GM18867 (cell line): ENCODE measurements around the gene NELFA.

Source experiments
- ATAC-seq: cut with Tn5 transposase; IDR thresholded peaks from one replicate; pipeline ENCODE4 v1.9.1; 2021; ENCODE audit warnings: mild to moderate bottlenecking, moderate library complexity; ENCODE audit not compliant: unreplicated experiment

NELFA gene

GRCh38 chr4:1968686-1969295 lies 40.0 kb downstream of the NELFA start:
- no peak for ATAC-seq

GRCh38 chr4:1967512-1968149 lies 41.1 kb downstream of the NELFA start:
- ATAC-seq, result no peak

- no peak for ATAC-seq
Measured at GRCh38 chr4:1964971-1965370, 43.8 kb downstream of the NELFA start.

DNA sequence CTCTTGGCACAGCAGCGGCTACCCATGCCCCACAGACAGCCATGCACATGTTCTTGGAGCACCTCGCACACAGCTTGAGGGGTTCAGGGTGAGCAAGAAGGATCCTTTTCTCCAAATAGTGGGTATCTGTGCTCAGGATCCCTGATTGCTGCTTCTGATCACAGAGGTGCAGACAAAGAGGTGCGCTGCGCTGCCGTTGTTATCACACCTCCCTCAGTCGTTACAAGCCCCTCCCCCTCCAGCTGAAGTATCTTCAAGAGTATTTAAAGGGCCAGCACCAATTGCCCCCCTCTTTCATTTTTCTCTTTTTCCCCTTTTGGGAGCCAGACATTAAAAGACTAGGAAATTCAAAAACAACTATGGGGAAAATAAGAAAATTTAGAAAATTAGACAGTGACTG lies 44.3 kb downstream of the NELFA start:
- no peak for ATAC-seq

- no peak for ATAC-seq
Measured at GRCh38 chr4:1962980-1963379, 45.8 kb downstream of the NELFA start.

DNA sequence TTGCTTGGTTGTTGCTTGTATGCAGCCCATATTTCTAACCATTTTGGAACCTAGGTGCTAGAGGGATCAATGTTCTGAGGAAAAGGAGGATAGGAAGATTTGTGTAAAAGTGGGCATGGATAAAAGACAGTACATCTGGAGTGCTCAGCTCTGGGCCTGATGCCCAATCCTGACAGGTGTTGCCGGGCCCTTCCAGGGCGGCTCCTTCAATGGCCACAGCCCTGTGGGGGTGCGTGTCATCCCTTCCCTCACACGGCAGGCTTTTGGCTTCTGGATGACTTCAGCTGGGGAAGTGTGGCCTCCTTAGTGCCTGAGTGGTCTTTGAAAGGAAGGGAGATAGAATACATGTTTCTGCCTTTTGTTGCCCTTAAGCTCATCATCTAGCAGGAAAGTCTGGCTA lies 47.2 kb downstream of the NELFA start:
- ATAC-seq, result no peak

DNA sequence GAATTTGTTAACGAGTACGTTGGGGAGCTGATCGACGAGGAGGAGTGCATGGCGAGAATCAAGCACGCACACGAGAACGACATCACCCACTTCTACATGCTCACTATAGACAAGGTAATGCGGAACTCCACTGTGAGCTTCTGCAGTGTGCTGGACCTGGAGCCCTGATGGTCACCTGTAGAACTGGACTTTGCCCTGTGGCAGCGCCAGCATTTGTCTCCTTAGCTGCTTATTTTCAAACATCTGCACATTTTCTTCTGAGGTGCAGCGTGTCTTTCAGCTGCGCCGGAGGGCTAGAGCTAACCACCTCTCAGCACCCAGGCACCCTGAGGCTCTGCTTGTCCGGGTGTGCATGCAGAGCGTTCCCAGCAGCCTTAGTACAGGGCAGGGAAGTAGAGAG lies 47.7 kb downstream of the NELFA start:
- ATAC-seq, result no peak

DNA sequence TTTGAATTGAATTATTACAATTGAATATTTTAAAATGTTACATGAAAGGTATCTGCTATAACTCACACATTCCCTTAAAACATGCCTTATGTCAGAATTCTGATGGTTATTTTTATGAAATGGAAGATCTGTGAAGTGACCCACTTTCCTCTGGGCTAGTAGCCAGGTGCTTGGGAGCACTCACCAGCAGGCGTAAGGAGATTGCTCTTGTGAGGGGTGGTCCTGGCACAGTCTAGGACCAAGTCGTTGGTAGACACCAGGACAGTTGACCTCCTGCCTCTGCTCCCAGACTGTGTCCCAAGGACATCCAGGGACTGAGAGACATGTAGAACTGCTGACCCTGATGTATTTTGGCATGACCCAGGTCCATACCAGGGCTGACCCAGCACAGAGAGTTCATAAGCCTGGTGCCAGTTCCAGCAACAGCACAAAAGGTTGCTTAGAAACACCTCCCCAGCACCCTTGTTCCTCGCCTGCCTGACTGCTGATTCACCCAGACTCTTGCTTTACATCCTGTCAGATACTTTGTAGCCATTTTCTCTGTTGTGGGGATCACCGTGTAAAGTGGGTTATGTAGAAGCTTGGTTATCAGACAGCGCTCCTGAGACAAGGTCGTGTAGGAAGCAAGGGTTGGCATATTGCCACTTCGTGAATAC lies 48.5 kb downstream of the NELFA start:
- no peak for ATAC-seq

DNA sequence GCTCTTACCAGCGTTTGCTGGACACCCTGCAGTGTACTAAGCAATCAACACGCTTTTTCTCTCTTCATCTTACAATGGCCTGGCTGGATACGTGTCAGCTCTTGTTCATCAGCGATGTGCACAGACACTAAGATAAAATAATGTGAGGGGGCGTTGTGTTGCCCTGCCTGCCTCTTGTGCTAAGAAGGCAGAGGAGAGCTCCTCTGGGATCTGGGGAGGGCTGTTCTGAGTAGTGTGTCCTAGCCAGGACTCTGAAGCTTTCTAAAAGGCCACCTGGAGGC lies 49.7 kb downstream of the NELFA start:
- ATAC-seq, result no peak

GRCh38 chr4:1958276-1959103 lies 50.3 kb downstream of the NELFA start:
- no peak for ATAC-seq

- no peak for ATAC-seq
Measured at GRCh38 chr4:1956631-1957030, 52.1 kb downstream of the NELFA start.

DNA sequence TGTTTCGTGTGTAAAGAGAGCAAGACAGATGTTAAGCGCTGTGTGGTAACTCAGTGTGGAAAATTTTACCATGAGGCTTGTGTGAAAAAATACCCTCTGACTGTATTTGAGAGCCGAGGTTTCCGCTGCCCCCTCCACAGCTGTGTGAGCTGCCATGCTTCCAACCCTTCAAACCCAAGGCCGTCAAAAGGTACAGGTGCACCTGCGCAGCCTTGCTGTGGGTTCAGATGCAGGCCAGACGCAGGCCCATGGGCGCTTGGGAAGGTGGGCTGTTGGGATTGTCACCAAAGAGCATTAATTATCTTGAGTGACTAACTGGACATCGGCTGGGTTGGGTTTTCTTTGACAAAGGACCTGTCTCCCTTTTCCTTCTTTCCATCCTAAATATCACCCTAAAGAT lies 55.4 kb downstream of the NELFA start:
- ATAC-seq, result no peak

DNA sequence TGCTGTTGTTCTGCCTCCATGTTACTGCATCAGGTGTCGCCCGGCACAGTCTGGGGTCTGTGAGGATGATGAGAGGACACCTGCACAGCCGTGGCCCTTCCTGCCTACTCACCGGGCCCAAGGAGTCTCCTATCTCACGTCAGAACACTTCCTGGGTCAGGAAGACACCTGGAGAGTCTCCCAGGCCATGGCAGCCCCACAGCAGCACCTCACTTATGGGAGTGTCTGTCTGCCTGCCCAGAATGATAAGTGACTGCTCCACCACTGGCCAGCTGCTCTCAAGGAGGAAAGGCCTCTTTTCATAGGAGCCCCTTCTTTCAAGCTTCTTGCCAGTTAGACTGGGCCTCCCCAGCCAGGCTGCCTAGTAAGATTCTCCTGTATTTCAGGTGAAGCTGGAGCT lies 56.1 kb downstream of the NELFA start:
- ATAC-seq, result no peak

GRCh38 chr4:1952058-1952700 lies 56.6 kb downstream of the NELFA start:
- ATAC-seq, result no peak

DNA sequence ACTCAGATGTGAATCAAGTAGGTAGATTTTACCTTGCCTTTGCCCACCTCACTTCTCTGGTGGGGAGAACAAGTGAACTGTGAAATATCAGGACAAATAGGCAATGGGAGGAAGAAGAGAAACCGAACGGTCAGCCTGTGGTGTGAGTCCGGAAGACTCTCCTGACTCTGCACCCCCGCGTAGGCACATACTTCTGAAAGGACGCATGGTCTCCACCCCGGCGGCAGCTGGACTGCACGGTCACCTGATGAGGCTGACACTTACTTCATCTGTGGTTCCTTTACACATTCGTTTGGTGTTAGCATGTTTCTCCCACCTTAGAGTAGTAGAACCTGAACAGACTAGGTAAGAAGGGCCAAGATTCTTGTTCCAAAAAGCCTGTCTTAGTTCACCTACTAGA lies 58.4 kb downstream of the NELFA start:
- no peak for ATAC-seq

- ATAC-seq, result no peak
Measured at GRCh38 chr4:1948892-1949436, 59.8 kb downstream of the NELFA start.

- ATAC-seq, result no peak
Measured at GRCh38 chr4:1948232-1948631, 60.5 kb downstream of the NELFA start.

- ATAC-seq, result no peak
Measured at GRCh38 chr4:1945912-1946311, 62.9 kb downstream of the NELFA start.

DNA sequence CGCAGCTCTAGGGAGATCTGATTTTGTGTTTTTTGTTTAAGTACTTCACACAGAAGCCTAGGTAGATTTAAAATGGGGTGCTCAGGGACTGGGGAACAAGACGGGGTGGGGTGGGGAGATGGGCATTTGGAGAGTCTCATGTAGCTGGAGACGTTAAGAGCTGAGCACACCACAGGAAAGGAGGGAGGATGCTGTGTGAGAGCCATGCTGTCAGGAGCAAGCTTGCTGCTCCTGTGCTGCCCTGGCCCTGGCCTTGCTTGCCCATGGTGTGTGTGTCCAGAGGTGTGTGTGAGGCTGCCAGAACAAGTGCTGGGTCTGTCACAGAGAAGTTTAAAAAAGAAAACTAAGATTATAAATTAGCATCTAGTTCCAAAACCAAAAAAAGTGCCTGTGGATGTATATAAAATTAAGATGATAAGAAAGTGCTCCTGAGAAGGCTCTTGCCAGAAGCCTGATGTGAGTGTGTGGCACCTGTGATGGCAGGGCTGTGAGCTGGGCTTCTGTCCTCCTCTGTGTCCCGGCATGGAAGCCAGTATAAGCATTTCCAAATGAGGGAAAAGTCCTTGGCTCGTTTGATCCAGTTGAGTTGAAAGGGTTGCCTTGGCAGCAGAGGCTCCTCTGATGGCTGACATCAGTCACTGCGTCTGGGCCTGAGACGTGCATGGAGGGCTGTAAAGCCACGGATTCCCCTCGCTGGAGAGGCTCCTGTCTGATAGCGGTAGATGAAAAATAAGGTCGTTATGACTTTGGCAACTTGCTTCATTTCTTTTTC lies 63.5 kb downstream of the NELFA start:
- no peak for ATAC-seq

GRCh38 chr4:1943928-1944327 lies 64.8 kb downstream of the NELFA start:
- ATAC-seq, result no peak
